MM.1S (cell line): ENCODE results near the gene RAPGEF2.

Experiments used
- DNase-seq: peaks from one replicate; pipeline ENCODE4 v3.0.0-alpha.2; 2015
- H2AFZ ChIP-seq: fragments of 300-600 bp; sonication (generic); 2 replicates; pipeline ENCODE4 v1.6.0; 2016; ENCODE audit warnings: antibody characterized with exemption, low read length
- H3F3A ChIP-seq: fragments of 300-600 bp; sonication (generic); 2 replicates; pipeline ENCODE4 v1.6.1; 2016; ENCODE audit warnings: mild to moderate bottlenecking, antibody characterized with exemption, low read length, moderate library complexity, mixed read lengths; ENCODE audit not compliant: insufficient read depth
- H3K27ac ChIP-seq: fragments of 300-600 bp; sonication (generic); 2 replicates; pipeline ENCODE4 v1.5.1; 2016; ENCODE audit warnings: mild to moderate bottlenecking, low read length
- H3K27me3 ChIP-seq: fragments of 300-600 bp; sonication (generic); replicated peaks from 2 replicates; pipeline ENCODE4 v1.6.0; 2016; ENCODE audit warnings: low read length; ENCODE audit not compliant: insufficient read depth
- H3K36me3 ChIP-seq: fragments of 300-600 bp; sonication (generic); replicated peaks from 2 replicates; pipeline ENCODE4 v1.6.1; 2016; ENCODE audit warnings: mild to moderate bottlenecking, low read length, mixed read lengths; ENCODE audit not compliant: insufficient read depth
- H3K4me1 ChIP-seq: fragments of 300-600 bp; sonication (generic); 2 replicates; pipeline ENCODE4 v1.6.1; 2016; ENCODE audit warnings: low read length, mixed read lengths
- H3K4me2 ChIP-seq: fragments of 300-600 bp; sonication (generic); 2 replicates; pipeline ENCODE4 v1.6.0; 2016; ENCODE audit warnings: low read depth, low read length
- H3K4me3 ChIP-seq: fragments of 300-600 bp; sonication (generic); 2 replicates; pipeline ENCODE4 v1.5.1; 2016; ENCODE audit warnings: low read length, mixed read lengths
- H3K79me2 ChIP-seq: fragments of 300-600 bp; sonication (generic); 2 replicates; pipeline ENCODE4 v1.6.1; 2016; ENCODE audit warnings: mixed run types, low read length, mixed read lengths
- H3K9ac ChIP-seq: fragments of 300-600 bp; sonication (generic); 2 replicates; pipeline ENCODE4 v1.6.1; 2016; ENCODE audit warnings: low read length, mixed read lengths
- H3K9me2 ChIP-seq: fragments of 300-600 bp; sonication (generic); replicated peaks from 2 replicates; pipeline ENCODE4 v1.6.1; 2016; ENCODE audit warnings: mild to moderate bottlenecking, low read length, mixed read lengths; ENCODE audit not compliant: insufficient read depth
- H3K9me3 ChIP-seq: fragments of 300-600 bp; sonication (generic); replicated peaks from 2 replicates; pipeline ENCODE4 v1.6.1; 2016; ENCODE audit warnings: mild to moderate bottlenecking, low read length, mixed read lengths; ENCODE audit not compliant: insufficient read depth
- H4K20me1 ChIP-seq: fragments of 300-600 bp; sonication (generic); 2 replicates; pipeline ENCODE4 v1.6.1; 2016; ENCODE audit warnings: mild to moderate bottlenecking, low read length, moderate library complexity, mixed read lengths; ENCODE audit not compliant: insufficient read depth
- EZH2 ChIP-seq: fragments of 300-600 bp; sonication (generic); optimal IDR thresholded peaks from 2 replicates; pipeline ENCODE3; 2017; ENCODE audit warnings: low read depth, mild to moderate bottlenecking, antibody characterized with exemption, low read length, mixed read lengths
- EZH2phosphoT487 ChIP-seq: fragments of 300-600 bp; sonication (generic); IDR thresholded peaks from 2 replicates; pipeline ENCODE4 v1.6.1; 2018; ENCODE audit warnings: antibody characterized with exemption, low read length
- TF ChIP-seq, protein P1 (sequence below): fragments of 300-600 bp; sonication (generic); IDR thresholded peaks from 2 replicates; pipeline ENCODE4 v1.5.1; 2016; ENCODE audit warnings: antibody characterized with exemption, low read length, mixed read lengths

The RAPGEF2 gene

GRCh38 chr4:159368320-159368719, 265.4 kb downstream of the RAPGEF2 start:
- Histone ChIP-seq H4K20me1 (no peaks in the 10 kb centered on the region), H3K4me1 (no peaks in the 10 kb centered on the region), H3K9me2 (no peaks in the 10 kb centered on the region), H3K36me3 (no peaks in the 10 kb centered on the region), H3F3A (no peaks in the 10 kb centered on the region), H2AFZ (no peak overlapping the region), H3K9me3 (no peaks in the 10 kb centered on the region), H3K27me3 (no peaks in the 10 kb centered on the region), H3K9ac (no peak overlapping the region), H3K4me3 (no peak overlapping the region), H3K79me2 (no peaks in the 10 kb centered on the region), H3K27ac (no peak overlapping the region), H3K4me2 (no peak overlapping the region)
- TF ChIP-seq EZH2 (no peak), EZH2phosphoT487 (no peak)
- TF ChIP-seq, protein P1, sequence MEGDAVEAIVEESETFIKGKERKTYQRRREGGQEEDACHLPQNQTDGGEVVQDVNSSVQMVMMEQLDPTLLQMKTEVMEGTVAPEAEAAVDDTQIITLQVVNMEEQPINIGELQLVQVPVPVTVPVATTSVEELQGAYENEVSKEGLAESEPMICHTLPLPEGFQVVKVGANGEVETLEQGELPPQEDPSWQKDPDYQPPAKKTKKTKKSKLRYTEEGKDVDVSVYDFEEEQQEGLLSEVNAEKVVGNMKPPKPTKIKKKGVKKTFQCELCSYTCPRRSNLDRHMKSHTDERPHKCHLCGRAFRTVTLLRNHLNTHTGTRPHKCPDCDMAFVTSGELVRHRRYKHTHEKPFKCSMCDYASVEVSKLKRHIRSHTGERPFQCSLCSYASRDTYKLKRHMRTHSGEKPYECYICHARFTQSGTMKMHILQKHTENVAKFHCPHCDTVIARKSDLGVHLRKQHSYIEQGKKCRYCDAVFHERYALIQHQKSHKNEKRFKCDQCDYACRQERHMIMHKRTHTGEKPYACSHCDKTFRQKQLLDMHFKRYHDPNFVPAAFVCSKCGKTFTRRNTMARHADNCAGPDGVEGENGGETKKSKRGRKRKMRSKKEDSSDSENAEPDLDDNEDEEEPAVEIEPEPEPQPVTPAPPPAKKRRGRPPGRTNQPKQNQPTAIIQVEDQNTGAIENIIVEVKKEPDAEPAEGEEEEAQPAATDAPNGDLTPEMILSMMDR: no peak
- DNase-seq: no peak

DNA sequence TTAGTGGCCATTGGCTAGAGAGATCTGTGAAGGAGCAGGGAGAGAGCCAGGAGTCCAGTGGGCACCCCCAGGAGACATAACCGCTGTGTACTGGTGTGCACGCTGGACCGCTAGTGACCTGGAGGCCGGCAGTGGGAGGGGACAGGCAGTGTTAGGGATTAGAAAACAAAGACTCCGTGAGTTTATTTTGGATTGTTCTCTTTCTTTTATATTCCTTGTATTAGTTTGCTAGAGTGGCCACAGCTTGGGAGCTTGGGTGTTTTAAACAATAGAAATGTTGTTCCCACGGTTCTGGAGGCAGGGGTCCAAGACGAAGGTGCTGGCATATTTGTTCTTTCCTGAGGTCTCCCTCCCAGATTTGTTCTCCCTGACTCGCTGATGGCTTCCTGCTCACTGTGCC, 266.4 kb downstream of the RAPGEF2 start:
- H3K27ac ChIP-seq: no peak overlapping the region
- no peaks in the 10 kb centered on the region for H3K36me3 ChIP-seq
- no peaks in the 10 kb centered on the region for H3K4me1 ChIP-seq
- no peaks in the 10 kb centered on the region for H3K27me3 ChIP-seq
- H4K20me1 ChIP-seq: no peaks in the 10 kb centered on the region
- H3K9ac ChIP-seq: no peak overlapping the region
- DNase-seq: no peak
- H3K4me2 ChIP-seq: no peak overlapping the region
- no peaks in the 10 kb centered on the region for H3K9me3 ChIP-seq
- no peak overlapping the region for H2AFZ ChIP-seq
- no peaks in the 10 kb centered on the region for H3F3A ChIP-seq
- no peaks in the 10 kb centered on the region for H3K79me2 ChIP-seq
- no peak overlapping the region for H3K4me3 ChIP-seq
- TF ChIP-seq, protein P1: no peak
- TF ChIP-seq EZH2phosphoT487: no peak
- no peak for TF ChIP-seq EZH2
- H3K9me2 ChIP-seq: no peaks in the 10 kb centered on the region

DNA sequence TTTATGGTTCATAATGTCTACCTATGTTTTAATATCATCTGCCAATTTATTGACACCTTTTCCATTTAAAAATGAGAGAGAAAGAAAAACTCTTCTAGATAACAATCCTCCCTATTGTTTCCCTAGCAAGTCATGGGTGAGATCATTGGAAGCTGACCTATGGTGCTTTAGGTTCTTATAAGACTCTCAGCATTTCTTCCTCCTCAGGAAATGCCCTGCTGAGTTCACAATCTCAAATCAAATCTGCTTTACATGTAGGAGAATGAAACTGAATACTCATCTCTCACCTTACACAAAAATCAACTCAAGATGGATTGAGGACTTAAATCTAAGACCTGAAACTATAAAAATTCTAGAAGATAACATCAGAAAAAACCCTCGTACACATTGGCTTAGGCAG, 267.4 kb downstream of the RAPGEF2 start:
- Histone ChIP-seq H3K4me2 (no peak overlapping the region), H3K9me2 (no peaks in the 10 kb centered on the region), H3K9me3 (no peaks in the 10 kb centered on the region), H3K79me2 (no peaks in the 10 kb centered on the region), H3K27me3 (no peaks in the 10 kb centered on the region), H3K4me1 (no peaks in the 10 kb centered on the region), H2AFZ (no peak overlapping the region), H4K20me1 (no peaks in the 10 kb centered on the region), H3K9ac (no peak overlapping the region), H3K4me3 (no peak overlapping the region), H3K36me3 (no peaks in the 10 kb centered on the region), H3K27ac (no peak overlapping the region), H3F3A (no peaks in the 10 kb centered on the region)
- peak; percentile 33 for DNase-seq
- TF ChIP-seq EZH2 (no peak), EZH2phosphoT487 (no peak)
- TF ChIP-seq, protein P1: no peak
